ENCODE data around the gene RSPH6A. TPM values are rescaled to one million over a fixed set of nuclear protein-coding genes. Genes with fewer than 3 reads are reported as not detected.
A peak's percentile ranks its signal among the peaks of the same experiment; 100 is the strongest.

The RSPH6A gene
- total and polyA plus RNA-seq, 10 of the 15 experiments (the other 5 are each of a cell fraction or from before 2014, with no cell fraction given): 0.03 to 0.41 (median 0.22) TPM; not detected in 4

DNA sequence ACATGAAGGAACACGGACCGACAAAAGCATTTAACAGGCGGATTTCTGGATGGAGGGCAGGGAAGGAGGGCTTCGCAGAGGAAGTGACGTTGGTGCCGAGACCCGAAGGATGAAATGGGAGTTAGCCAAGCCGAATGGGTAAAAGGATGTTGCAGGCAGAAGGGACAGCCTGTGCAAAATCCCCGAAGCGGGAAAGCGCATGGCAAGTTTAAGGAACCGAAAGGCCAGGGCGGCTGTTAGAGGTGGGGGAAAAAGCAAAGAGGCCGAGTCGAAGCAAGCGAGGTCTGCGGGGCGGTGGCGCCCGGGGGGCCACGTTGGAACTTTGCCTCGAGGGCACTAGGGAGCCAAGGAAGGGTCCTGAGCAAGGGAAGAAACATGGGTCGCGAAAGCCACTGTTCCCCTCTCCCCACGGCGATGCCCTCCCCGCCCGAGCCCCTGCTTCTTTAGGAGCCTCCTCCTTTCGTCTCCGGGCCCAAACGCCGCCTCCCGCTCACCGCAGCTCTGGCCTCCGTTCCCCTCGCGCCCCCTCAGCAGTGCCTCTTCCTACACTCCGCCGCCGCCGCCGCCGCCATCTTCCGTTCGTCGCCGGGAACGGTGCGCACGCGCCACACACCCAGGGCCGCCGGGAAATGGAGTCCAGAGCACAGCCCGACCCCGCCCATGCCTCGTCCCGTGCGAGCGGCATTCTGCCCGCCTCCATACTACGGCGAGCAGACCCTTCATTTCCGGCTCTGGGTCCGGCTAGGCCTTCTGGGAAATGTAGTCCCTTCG, 47.6 kb upstream of the RSPH6A start, which contains the start of gene SYMPK (continued):
- TF ChIP-seq, protein P1, sequence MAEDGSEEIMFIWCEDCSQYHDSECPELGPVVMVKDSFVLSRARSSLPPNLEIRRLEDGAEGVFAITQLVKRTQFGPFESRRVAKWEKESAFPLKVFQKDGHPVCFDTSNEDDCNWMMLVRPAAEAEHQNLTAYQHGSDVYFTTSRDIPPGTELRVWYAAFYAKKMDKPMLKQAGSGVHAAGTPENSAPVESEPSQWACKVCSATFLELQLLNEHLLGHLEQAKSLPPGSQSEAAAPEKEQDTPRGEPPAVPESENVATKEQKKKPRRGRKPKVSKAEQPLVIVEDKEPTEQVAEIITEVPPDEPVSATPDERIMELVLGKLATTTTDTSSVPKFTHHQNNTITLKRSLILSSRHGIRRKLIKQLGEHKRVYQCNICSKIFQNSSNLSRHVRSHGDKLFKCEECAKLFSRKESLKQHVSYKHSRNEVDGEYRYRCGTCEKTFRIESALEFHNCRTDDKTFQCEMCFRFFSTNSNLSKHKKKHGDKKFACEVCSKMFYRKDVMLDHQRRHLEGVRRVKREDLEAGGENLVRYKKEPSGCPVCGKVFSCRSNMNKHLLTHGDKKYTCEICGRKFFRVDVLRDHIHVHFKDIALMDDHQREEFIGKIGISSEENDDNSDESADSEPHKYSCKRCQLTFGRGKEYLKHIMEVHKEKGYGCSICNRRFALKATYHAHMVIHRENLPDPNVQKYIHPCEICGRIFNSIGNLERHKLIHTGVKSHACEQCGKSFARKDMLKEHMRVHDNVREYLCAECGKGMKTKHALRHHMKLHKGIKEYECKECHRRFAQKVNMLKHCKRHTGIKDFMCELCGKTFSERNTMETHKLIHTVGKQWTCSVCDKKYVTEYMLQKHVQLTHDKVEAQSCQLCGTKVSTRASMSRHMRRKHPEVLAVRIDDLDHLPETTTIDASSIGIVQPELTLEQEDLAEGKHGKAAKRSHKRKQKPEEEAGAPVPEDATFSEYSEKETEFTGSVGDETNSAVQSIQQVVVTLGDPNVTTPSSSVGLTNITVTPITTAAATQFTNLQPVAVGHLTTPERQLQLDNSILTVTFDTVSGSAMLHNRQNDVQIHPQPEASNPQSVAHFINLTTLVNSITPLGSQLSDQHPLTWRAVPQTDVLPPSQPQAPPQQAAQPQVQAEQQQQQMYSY (CRISPR knock-in tag; IDR thresholded peaks at IDR 0.05): no peak
- TF ChIP-seq YY1 (IDR thresholded peaks at IDR 0.05; ENCODE audit: low read depth, low read length) (peak; percentile 96), BHLHE40 (IDR thresholded peaks at IDR 0.05; ENCODE audit: borderline replicate concordance in 1 of 2, low read depth in 2 of 2, low read length in 1 of 2) (peak; percentile 99 to 100), MYC (IDR thresholded peaks at IDR 0.05; ENCODE audit: insufficient read depth, insufficient read length, insufficient replicate concordance, low read length, severe bottlenecking) (peak; percentile 69), MYB (IDR thresholded peaks at IDR 0.05; ENCODE audit: borderline replicate concordance, low read depth, low read length) (no peak), CHD4 (IDR thresholded peaks at IDR 0.05) (no peak), CHD2 (IDR thresholded peaks at IDR 0.05; ENCODE audit: borderline replicate concordance, low read depth, low read length) (peak; percentile 87), ASH2L (IDR thresholded peaks at IDR 0.05; ENCODE audit: borderline replicate concordance, low read depth) (no peak)
- TF ChIP-seq, protein P2, sequence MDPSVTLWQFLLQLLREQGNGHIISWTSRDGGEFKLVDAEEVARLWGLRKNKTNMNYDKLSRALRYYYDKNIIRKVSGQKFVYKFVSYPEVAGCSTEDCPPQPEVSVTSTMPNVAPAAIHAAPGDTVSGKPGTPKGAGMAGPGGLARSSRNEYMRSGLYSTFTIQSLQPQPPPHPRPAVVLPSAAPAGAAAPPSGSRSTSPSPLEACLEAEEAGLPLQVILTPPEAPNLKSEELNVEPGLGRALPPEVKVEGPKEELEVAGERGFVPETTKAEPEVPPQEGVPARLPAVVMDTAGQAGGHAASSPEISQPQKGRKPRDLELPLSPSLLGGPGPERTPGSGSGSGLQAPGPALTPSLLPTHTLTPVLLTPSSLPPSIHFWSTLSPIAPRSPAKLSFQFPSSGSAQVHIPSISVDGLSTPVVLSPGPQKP (IDR thresholded peaks at IDR 0.05; ENCODE audit: low read depth, low read length): peak; percentile 72; the same call in 1 of the 2 replicates
- TF ChIP-seq, protein P3, sequence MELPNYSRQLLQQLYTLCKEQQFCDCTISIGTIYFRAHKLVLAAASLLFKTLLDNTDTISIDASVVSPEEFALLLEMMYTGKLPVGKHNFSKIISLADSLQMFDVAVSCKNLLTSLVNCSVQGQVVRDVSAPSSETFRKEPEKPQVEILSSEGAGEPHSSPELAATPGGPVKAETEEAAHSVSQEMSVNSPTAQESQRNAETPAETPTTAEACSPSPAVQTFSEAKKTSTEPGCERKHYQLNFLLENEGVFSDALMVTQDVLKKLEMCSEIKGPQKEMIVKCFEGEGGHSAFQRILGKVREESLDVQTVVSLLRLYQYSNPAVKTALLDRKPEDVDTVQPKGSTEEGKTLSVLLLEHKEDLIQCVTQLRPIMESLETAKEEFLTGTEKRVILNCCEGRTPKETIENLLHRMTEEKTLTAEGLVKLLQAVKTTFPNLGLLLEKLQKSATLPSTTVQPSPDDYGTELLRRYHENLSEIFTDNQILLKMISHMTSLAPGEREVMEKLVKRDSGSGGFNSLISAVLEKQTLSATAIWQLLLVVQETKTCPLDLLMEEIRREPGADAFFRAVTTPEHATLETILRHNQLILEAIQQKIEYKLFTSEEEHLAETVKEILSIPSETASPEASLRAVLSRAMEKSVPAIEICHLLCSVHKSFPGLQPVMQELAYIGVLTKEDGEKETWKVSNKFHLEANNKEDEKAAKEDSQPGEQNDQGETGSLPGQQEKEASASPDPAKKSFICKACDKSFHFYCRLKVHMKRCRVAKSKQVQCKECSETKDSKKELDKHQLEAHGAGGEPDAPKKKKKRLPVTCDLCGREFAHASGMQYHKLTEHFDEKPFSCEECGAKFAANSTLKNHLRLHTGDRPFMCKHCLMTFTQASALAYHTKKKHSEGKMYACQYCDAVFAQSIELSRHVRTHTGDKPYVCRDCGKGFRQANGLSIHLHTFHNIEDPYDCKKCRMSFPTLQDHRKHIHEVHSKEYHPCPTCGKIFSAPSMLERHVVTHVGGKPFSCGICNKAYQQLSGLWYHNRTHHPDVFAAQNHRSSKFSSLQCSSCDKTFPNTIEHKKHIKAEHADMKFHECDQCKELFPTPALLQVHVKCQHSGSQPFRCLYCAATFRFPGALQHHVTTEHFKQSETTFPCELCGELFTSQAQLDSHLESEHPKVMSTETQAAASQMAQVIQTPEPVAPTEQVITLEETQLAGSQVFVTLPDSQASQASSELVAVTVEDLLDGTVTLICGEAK (IDR thresholded peaks at IDR 0.05; ENCODE audit: borderline replicate concordance): peak; percentile 96
- TF ChIP-seq, protein P4, sequence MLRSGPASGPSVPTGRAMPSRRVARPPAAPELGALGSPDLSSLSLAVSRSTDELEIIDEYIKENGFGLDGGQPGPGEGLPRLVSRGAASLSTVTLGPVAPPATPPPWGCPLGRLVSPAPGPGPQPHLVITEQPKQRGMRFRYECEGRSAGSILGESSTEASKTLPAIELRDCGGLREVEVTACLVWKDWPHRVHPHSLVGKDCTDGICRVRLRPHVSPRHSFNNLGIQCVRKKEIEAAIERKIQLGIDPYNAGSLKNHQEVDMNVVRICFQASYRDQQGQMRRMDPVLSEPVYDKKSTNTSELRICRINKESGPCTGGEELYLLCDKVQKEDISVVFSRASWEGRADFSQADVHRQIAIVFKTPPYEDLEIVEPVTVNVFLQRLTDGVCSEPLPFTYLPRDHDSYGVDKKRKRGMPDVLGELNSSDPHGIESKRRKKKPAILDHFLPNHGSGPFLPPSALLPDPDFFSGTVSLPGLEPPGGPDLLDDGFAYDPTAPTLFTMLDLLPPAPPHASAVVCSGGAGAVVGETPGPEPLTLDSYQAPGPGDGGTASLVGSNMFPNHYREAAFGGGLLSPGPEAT (IDR thresholded peaks at IDR 0.05; ENCODE audit: low read depth): peak; percentile 74; the same call in 1 of the 2 replicates
